HG03064 (cell line): ENCODE measurements around the gene ANKLE2.
"Not testable (repeated sequence)": the region's sequence is repeated elsewhere in the genome, so short reads cannot be mapped to it uniquely, and the experiment has no call there.

Experiments
- ATAC-seq: cut with Tn5 transposase; IDR thresholded peaks from one replicate; pipeline ENCODE4 v1.9.1; 2021; ENCODE audit warnings: low read depth; ENCODE audit not compliant: unreplicated experiment

Gene ANKLE2

DNA sequence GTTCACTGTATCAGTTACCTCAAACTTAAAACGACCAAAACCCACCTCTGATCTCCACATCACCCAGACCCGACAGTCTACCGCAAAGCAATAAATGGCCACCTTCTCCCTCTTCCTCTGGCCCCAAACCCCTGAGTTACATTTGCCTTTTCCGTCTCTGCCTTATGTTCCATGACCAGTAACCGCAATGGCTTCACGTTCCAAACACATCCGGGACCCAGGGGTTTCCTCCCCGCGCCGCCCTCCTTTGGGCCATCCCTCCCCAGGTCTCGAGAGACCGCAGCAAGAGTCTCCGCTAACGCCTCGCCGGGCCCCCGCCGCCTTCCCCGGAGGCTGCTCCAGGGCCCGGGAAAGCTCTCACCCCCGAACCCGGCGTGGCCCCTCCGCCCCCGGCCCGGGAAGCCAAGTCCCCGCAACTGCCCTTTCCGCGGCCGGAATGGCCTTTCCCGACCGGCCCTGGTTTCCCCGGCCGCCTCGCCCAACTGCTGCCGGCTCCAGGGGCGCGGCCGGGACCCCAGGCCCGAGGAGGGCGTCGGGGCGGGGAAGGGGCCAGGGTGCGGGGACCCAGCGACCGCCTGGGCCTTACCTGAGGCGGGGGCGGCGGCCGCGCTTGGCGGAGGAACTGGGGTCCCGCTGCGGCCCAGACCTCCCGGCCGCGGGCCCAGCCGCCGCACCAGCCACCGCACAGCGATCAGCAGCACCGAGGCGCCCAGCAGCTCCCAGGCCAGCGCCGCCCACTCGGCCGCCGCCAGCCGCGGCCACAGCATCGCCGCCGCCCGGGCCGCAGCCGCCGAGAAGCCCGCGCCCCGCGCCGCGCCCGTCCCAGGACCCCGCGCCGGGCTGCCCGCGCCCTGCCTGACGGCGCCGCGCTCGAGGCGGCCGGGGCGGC is at the start of gene ANKLE2:
ANKLE2 (minus strand) TSS at position 801 of the 889 bp plus-strand sequence; CDS start at position 767, 34 bp downstream.
- peak; percentile 29 for ATAC-seq

DNA sequence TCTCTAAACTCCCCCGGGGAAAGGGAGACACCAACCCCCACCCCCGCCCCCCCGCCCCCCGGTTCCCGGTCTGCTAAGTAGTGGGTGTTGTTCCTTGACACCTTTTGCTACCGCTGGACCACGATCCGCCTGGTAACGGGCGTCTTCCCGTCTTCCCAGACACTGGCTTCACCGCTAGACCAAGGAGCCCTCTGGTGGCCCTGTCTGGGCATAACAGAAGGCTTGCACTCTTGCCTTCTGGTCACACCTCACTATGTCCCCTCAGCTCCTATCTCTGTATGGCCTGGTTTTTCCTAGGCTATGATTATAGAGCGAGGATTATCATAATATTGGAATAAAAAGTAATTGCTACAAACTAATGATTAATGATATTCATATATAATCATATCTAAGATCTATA is 47.8 kb upstream of the ANKLE2 start:
- not testable (repeated sequence) for ATAC-seq

DNA sequence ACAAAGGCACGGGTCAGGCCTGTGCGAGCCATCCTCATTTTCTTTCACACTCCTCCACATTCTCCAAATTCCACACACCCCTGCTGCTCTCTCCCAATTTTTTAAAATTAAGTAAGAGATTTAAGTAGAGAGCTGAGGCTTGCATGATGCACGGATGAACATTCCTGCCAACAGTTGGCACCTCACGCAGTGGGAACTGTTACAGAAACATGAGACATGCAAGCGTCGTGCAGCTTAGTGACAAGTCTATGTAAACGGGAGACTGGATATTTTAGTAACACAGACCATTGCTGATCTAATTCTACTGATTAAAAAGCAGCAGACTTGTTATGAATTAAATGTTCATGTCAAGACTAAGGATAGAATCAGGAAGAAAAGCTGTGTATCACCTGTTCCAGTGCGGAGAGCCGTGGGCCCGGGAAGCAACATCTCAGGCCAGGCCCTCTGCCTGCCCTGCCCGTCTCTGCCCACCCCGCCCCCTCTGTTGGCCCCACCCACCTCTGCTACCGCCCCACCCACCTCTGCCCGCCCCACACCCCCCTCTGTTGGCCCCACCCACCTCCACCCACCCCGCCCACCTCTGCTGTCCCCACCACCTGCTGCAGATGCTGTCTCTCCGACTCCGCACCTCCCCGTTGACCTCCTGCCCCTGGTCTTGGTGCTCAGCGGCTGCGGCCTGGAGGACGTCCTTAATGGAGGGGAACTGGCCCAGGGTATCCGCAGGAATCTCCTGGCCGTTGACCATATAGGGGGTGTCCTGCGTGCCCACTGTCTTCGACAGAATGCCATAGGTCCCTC is 45.9 kb upstream of the ANKLE2 start:
- no peak for ATAC-seq

GRCh38 chr12:132806857-132807256 is 45.2 kb upstream of the ANKLE2 start:
- ATAC-seq, result no peak

GRCh38 chr12:132804426-132804861 is 42.8 kb upstream of the ANKLE2 start:
- no peak for ATAC-seq

GRCh38 chr12:132803888-132804287 is 42.3 kb upstream of the ANKLE2 start:
- no peak for ATAC-seq

DNA sequence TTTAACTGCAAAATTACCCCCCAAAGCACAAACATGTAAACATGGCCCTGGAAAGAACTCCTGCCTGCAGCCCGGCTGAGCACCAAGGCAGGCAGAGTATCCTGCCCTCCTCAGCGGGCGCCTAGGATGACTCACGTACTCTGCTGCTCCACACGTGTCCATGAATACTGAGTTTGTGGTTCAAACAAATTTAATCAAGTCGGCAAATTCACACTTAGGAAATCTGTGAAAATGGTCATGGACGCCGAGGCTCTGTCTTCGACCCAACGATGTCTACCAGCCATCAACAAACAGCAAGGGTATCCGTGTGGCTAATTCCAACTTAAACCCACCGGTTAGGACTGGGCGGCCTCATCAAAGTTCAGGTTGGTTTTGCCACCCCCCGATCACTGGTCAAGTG is 41.5 kb upstream of the ANKLE2 start:
- ATAC-seq, result no peak

- ATAC-seq, result no peak
These were observed 40.1 kb upstream of the ANKLE2 start for GRCh38 chr12:132801741-132802140.

- no peak for ATAC-seq
These were observed 37.2 kb upstream of the ANKLE2 start for GRCh38 chr12:132798836-132799235.

DNA sequence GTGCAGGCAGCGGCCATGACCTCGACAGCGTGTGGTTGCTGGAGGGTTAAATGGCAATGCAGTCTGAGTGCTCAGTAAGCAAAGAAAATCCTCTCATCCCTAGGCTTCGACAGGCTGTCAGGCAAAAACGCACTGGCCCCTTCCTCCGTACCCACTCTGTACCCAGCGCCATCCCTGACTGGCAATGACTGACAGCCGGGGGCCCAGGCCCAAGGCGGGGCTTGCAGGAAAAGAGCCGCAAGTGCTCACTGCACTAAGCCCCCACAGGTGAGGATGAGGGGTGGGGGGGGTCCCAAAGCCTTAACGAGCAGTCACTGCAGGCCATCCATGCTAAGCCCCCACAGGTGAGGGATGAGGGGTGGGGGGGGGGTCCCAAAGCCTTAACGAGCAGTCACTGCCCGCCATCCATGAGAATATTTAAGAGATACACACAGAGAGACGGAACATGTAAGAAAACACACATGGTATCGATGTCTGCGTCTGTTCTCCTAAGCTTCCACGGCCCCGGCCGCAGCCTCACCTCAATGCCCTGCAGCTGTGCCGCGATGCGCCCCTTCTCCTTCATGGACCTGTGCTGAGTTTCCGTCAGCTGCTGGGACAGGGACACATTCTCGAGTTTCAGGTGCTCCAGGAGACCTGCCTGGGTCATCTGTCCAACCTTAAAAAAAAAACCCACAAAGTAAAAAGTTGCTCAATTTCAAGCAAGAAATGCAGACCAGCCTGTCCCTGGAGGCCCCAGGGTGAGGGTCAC is 36.4 kb upstream of the ANKLE2 start:
- no peak for ATAC-seq

- no peak for ATAC-seq
These were observed 34.2 kb upstream of the ANKLE2 start for GRCh38 chr12:132795847-132796246.

DNA sequence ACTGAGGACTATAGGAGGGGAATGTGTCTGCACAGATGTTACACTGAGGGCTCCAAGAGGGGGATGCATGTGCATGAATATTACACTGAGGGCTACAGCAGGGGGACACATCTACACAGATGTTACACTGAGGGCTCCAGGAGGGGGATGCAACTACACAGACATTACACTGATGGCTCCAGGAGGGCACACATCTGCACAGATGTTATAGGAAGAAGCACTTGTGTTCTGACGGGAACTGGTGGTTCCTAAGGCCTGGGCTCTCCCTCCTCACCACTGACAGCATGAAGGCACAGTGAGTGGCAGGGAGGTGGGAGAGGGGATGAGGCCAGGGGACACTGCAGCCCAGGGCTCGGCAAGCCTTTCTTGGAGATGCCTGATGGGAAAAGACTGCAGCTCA is 30.3 kb upstream of the ANKLE2 start:
- not testable (repeated sequence) for ATAC-seq

DNA sequence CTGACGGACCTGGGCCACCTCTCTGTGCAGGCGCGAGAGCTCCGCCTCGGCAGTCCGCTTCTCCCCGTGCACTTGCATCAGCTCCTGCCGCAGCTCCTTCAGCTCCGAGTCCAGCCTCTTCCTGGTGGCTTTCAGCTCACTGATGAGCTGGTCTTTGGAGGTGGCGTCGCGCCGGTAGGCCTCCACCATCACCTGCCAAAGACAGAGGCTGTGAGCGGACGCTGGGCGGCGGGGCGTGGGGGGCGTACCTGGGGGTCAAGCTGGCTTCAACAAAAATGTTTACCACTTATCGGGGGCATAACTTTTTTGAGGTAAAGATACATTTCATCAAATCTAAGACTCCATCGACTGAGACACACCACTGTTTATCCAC is 27.5 kb upstream of the ANKLE2 start:
- ATAC-seq, result no peak

- ATAC-seq, result no peak
These were observed 26.9 kb upstream of the ANKLE2 start for GRCh38 chr12:132788375-132789098.

GRCh38 chr12:132787877-132788276 is 26.2 kb upstream of the ANKLE2 start:
- no peak for ATAC-seq

DNA sequence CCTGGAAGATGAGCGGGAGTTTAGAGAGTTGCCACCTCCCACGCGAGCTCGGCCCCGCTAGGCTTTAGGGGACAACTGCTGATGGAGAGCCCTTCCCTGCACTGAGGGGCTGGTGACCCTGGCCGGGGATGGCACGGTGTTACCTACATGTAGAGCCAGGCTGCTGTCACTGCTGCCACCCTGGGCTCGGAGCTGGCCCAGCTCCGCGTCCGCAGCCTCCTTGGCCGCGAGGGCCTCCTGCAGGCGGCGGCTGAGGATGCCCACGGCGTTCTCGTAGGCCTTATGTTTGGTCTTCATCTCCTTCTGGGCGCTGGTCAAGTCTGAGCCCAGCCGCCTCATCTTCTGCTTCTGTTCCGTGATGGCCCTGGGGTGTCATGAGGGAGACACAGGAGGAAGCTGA is 24.6 kb upstream of the ANKLE2 start:
- ATAC-seq, result no peak

DNA sequence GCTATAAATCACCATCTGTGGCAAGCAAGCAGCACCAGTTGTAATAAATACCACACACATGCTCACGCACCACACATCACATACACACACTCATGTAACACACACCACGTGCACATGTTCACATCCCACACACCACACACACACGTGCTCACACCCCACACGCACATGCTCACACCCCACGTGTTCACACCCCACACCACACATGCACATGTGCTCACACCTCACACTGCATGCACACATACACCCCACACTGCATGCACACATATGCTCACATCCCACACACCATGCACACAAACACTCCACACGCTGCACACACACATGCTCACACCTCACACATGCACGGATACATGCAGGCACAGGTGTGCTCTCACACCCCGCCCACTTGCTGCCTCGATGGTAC is 22.9 kb upstream of the ANKLE2 start:
- no peak for ATAC-seq

DNA sequence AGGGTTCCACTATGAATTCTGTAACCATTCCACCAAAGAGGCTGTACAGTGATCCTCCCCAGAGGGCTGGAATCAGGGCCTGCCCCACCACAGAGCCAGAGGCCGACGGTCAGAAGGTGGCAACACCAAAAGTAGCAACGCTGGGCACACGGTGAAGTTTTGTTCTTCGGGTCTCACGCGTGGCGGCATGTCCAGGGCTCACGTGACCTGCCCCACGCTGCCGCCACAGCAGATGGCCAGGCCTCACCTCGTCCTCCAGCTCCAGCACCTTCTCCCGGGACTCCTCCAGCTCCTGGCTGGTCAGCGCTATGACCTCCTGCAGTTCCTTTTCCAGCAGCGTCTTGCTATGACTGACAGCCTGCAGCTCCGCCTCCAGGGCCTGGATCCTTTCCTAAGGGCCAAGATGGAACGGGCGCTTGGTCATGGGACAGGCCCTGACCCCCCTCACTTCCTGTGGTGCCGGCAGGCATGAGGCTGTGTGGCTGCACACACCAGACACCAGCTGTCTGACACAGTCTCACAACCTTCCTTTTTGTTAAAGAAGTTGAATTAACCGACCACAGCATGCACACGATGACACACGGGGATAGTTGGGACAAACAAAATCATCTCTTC is 22.4 kb upstream of the ANKLE2 start:
- no peak for ATAC-seq

GRCh38 chr12:132781938-132782337 is 20.3 kb upstream of the ANKLE2 start:
- no peak for ATAC-seq
